MM.1S (cell line): ENCODE data around the gene ENOPH1.

Experiments
- CTCF ChIP-seq: fragments of 300-600 bp; sonication (generic); IDR thresholded peaks from 2 replicates; pipeline ENCODE4 v1.5.1; 2016; ENCODE audit warnings: antibody characterized with exemption, low read length, mixed read lengths
- EZH2 ChIP-seq: fragments of 300-600 bp; sonication (generic); optimal IDR thresholded peaks from 2 replicates; pipeline ENCODE3; 2017; ENCODE audit warnings: low read depth, mild to moderate bottlenecking, antibody characterized with exemption, low read length, mixed read lengths
- EZH2phosphoT487 ChIP-seq: fragments of 300-600 bp; sonication (generic); IDR thresholded peaks from 2 replicates; pipeline ENCODE4 v1.6.1; 2018; ENCODE audit warnings: antibody characterized with exemption, low read length

DNA sequence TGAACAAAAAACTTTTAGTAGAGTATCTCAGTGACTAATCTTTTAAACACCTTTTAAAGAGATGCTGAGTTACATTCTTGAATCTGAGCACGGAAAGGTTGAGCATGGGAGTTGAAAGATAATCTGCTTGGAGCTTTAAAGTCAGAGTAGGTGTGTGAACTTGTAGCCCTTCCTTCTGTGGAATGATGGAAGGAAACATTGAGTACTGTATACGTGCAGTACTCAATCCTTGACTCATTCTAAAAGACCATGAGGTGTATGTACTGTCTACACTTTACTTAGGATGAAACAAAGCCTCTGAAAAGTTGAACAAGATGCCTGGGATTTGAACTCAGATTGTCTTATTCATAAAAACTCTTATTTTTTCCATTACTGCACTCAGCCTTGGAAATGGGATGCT, 3.4 kb downstream of the ENOPH1 start:
- TF ChIP-seq EZH2phosphoT487 (no peak), CTCF (no peak), EZH2 (no peak)
